ENCODE results near the gene PHYHD1.
"Not testable (repeated sequence)": the region's sequence is repeated elsewhere in the genome, so short reads cannot be mapped to it uniquely, and the experiment has no call there.

Gene PHYHD1

DNA sequence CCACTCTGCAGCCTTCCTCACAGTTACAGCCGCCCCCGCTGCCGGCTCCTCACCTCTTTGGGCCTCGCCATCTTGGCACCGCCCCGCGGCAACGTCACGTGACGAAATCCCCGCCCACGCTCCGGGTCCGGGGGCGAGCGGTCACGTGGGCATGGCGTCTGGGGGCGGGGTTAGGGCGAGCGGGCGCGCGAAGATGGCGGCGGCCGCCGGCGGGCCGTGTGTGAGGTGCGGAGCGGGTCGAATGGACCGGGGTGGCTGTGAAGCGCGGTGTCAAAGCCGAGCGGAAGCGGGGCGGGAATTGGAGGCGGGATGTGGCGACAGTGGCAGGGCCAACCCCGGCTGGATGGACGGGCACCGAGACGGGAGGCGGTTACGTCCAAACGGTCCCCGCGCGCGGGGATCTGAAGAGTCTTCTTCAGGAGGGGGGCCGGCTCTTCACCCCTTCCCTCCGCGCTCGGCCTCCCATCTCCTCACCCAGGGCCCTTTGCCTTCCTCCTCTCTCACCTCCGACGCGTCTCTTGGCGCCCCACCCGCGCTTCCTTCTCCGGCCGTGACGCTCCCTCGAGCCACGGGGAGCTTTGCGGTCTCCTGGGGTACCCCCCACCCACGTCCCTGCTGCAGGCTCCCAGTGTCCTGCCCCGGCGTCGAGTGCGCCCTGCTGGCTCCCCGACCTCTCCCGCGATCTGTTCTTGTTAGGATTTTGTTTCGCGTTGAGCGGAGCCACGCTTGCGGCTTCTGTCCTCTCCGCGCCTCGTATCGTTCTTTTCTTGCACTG, 26.9 kb downstream of the PHYHD1 start, which contains the start of the genes DOLK and NUP188:
Gene DOLK, minus strand, starts transcription at position 77 of the 775 bp plus-strand sequence. CDS start 300 bp downstream, outside the sequence.
Gene NUP188, plus strand, starts transcription at position 173 of the 775 bp plus-strand sequence. Its CDS starts 21 bp downstream, at position 194.
- in situ Hi-C loops (cut with MboI; ENCODE audit: low sequenced_read_pairs), result no loop called here

DNA sequence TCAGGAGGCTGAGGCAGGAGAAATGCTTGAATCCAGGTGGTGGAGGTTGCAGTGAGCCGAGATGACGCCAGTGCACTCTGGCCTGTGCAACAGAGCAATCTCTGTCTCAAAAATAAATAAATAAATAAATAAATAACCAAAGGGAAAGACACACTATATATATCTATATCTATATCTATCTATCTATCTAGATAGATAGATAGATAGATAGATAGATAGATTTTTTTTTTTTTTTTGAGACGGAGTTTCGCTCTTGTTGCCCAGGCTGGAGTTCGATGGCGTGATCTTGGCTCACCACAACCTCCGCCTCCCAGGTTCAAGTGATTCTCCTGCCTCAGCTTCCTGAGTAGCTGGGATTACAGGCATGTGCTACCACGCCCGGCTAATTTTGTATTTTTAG, 40.6 kb downstream of the PHYHD1 start:
- in situ Hi-C loops (cut with MboI; ENCODE audit: low sequenced_read_pairs), result not testable (repeated sequence)

DNA sequence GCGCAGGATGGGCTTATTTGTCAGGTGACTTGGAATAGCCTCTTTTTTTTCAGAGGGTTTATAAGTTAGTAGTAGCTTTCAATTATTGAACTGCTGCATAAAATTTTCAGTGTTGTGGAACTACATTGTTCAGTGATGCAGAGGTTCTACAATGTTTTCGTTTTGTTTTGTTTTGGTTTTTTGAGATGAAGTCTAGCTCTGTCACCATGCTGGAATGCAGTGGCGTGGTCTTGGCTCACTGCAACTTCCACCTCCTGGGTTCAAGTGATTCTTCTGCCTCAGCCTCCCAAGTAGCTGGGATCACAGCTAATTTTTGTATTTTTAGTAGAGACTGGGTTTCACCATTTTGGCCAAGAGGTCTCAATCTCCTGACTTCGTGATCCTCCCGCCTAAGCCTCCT, 48.7 kb downstream of the PHYHD1 start:
- in situ Hi-C loops (cut with MboI; ENCODE audit: low sequenced_read_pairs), result no loop called here

DNA sequence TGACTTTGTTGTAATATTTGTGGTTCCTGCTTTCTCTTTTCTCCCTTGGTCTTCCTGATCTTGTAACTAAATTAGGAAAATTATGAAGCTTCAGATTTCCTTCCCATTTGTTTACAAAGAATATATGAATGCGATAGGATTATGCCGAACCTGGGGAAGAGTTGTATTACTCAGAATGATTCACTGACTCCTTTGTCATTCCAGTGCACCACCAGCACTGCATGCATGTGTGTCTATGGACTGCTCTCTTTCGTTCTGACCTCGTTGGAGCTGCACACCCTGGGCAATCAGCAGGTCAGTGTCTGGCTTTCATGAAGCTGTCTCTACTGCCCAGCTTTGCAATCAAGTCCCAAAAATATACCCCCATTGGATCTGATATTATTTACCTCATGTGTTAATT, 52.2 kb downstream of the PHYHD1 start:
- in situ Hi-C loops (cut with MboI; ENCODE audit: low sequenced_read_pairs), result no loop called here

DNA sequence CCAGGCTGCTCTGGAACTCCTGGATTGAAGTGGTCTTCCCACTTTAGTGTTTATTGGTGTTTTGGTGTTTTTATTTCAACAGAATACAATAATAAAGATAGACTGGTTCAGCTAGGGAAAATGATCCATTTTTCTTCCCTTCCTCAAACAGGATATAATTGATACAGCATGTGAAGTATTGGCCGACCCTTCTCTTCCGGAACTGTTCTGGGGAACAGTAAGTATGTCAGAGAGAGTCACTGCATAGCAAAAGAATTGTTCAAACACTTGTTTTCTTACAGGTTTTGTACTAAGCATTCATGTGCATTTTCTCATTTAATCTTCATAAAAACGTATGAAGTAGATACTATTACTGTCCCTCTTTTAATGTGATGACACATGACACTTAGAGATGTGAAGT, 58.3 kb downstream of the PHYHD1 start:
- in situ Hi-C loops (cut with MboI; ENCODE audit: low sequenced_read_pairs), result no loop called here

DNA sequence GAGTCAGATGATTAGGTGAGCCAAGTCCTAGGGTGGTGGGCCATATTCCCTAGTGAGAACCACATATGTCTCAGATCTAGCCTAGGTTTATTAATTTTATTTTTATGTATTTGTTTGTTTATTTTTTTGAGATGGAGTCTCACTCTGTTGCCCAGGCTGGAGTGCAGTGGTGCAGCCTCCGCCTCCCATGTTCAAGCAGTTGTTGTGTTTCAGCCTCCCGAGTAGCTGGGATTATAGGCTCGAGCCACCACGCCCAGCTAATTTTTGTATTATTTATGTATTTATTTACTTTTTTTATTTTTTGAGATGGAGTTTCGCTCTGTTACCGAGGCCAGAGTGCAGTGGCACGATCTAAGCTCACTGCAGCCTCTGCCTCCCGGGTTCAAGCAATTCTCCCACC, 62.8 kb downstream of the PHYHD1 start:
- in situ Hi-C loops (cut with MboI; ENCODE audit: low sequenced_read_pairs), result no loop called here

DNA sequence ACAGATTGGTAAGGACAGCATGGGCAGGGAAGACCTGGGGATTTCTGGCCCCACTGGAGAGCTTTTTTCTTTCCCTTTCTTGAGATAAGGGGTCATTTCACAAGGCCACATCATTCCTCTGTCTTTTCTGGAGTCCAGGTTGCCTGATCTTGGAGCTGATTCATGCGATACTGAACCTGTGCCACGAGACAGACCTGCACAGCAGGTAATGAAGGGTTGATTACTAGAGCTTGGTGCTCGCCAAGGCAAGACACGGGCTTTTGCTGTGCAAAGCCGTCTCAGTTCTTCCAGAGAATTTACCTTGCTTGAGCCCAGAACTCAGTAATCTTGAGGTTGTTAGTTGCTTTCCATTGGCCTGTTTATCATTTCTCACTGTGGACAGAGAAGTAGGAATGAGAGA, 65.9 kb downstream of the PHYHD1 start:
- in situ Hi-C loops (cut with MboI; ENCODE audit: low sequenced_read_pairs), result no loop called here

DNA sequence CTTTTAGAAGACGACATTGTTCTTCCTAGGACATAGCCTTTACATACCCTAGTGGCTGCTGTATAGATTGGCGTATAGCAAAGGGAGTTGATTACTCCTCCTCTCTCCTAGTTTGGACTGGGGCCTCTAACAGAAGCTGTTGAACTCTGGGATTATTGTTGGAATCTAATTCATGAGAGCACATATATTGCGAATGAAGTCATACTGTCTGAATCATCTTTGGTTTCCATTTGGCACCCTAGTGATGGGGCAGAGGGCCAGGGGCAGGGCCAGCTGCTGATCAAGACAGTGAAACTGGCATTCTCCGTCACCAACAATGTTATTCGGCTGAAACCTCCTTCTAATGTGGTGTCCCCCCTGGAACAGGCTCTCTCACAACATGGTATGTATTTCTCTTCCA, 67.0 kb downstream of the PHYHD1 start:
- in situ Hi-C loops (cut with MboI; ENCODE audit: low sequenced_read_pairs), result no loop called here

Data from hTERT RPE-1 (cell line).